Measurements from ENCODE around the gene HOXC9. TPM values are rescaled to one million over a fixed set of nuclear protein-coding genes. Genes with fewer than 3 reads are reported as not detected.

Gene HOXC9
- total RNA-seq, 1 donor from 2014 or later = 0.27 TPM

DNA sequence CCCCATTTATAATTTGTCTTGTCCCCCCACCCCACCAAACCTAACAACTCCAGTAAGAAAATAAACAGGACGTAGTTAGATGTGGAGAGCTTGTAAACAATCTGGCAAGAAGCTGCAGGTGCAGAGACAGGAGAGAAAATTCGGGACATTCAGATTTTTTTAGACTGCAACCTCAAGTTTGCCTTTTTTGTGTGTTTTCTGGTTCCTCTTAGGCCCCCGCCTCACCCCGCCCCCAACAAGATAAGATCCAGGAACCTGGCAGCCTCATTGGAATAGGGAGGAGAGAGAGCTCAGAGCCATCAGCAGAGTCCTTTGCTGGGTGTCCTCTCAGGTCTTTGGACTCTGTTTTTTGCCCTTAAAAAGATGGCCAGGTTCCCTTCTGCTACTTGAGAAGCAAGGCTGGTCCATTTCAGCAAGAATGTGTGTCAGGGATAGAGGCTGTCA is 12.2 kb upstream of the HOXC9 start:
- no peaks in the 10 kb centered on the region for H3K36me3 Mint-ChIP-seq
- H3K4me1 Mint-ChIP-seq (ENCODE audit: unreplicated experiment) = peaks cover 14% of the 10 kb centered on the region
- H3K27ac Mint-ChIP-seq = no peak overlapping the region
- TF ChIP-seq, protein P1, sequence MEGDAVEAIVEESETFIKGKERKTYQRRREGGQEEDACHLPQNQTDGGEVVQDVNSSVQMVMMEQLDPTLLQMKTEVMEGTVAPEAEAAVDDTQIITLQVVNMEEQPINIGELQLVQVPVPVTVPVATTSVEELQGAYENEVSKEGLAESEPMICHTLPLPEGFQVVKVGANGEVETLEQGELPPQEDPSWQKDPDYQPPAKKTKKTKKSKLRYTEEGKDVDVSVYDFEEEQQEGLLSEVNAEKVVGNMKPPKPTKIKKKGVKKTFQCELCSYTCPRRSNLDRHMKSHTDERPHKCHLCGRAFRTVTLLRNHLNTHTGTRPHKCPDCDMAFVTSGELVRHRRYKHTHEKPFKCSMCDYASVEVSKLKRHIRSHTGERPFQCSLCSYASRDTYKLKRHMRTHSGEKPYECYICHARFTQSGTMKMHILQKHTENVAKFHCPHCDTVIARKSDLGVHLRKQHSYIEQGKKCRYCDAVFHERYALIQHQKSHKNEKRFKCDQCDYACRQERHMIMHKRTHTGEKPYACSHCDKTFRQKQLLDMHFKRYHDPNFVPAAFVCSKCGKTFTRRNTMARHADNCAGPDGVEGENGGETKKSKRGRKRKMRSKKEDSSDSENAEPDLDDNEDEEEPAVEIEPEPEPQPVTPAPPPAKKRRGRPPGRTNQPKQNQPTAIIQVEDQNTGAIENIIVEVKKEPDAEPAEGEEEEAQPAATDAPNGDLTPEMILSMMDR (conservative IDR thresholded peaks at IDR 0.05) = no peak
- H3K9me3 Mint-ChIP-seq = no peaks in the 10 kb centered on the region
- no peak for DNase-seq (ENCODE audit: extremely low spot score, unreplicated experiment)
- H3K4me3 Mint-ChIP-seq = no peak overlapping the region
- peaks cover 98% of the 10 kb centered on the region for H3K27me3 Mint-ChIP-seq

DNA sequence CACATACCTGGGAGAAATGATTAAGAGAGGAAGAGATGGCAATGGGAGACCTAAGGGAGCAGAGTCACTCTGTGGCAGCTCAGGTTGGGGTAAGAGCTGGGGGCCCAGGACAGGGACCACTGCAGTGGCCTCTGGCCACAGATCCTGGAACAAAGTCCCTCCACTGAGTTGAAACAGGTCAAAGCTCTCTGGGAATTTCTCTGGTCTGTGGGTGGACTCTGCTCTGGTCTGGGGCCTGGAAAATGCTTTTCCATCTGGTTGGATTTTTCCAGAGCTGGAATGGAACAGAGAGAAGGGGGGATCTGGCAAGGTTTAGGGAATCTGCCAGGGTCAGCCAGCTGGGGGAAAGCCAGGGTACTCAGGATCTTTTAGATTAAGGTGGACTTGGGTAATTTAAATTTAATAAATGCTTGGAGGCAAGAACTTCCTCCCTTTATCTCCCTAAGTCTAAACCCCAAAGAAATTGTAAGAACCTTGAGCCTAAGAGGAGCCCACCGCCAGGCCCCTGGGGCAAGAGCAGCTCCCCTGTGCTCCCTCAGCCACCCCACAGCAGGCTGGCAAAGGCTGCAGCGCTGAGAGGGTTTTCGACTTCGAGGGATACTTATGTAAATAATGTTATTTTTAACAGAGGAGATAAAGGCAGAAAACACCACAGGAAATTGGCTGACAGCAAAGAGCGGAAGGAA is 11.3 kb upstream of the HOXC9 start:
- H3K4me3 Mint-ChIP-seq = peak overlapping the region; percentile 45
- TF ChIP-seq, protein P1 (conservative IDR thresholded peaks at IDR 0.05) = no peak
- H3K36me3 Mint-ChIP-seq = no peaks in the 10 kb centered on the region
- H3K4me1 Mint-ChIP-seq (ENCODE audit: unreplicated experiment) = peaks cover 14% of the 10 kb centered on the region
- no peaks in the 10 kb centered on the region for H3K9me3 Mint-ChIP-seq
- no peak for DNase-seq (ENCODE audit: extremely low spot score, unreplicated experiment)
- peaks cover 98% of the 10 kb centered on the region for H3K27me3 Mint-ChIP-seq
- H3K27ac Mint-ChIP-seq = no peak overlapping the region

DNA sequence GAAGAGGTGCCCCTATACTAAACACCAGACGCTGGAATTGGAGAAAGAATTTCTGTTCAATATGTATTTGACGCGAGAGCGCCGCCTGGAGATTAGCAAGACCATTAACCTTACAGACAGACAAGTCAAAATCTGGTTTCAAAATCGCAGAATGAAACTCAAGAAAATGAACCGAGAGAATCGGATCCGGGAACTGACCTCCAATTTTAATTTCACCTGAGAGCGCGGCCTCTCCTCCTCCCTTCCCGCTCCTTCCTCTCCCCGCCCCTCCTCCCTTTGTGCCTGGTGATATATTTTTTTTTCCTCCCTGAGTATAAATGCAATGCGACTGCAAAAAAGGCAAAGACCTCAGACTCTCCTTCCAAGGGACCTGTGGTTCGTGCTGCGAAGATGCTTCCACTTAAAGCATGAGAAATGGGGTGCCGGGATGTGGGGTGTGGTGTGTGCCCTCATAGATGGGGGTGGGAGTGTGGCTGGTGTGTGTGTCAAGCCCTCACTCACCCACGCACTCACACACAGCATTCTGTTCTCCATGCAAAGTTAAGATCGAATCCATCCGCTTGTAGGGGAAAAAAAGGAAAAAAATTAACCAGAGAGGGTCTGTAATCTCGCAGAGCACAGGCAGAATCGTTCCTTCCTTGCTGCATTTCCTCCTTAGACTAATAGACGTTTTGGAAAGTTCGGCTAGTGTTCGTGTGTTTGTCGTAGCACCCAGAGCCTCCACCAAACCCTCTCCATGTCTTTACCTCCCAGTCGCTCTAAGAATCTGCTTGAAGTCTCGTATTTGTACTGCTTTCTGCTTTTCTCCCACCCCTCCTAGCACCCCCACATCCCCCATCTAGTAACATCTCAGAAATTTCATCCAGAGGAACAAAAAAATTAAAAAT is 10.5 kb upstream of the HOXC9 start:
- DNase-seq (ENCODE audit: extremely low spot score, unreplicated experiment) = no peak
- peaks cover 100% of the 10 kb centered on the region for H3K27me3 Mint-ChIP-seq
- TF ChIP-seq, protein P1 (conservative IDR thresholded peaks at IDR 0.05) = peak; percentile 56
- no peaks in the 10 kb centered on the region for H3K36me3 Mint-ChIP-seq
- H3K4me3 Mint-ChIP-seq = peak overlapping the region; percentile 45
- H3K9me3 Mint-ChIP-seq = no peaks in the 10 kb centered on the region
- peak overlapping the region; percentile 18 for H3K27ac Mint-ChIP-seq
- H3K4me1 Mint-ChIP-seq (ENCODE audit: unreplicated experiment) = peaks cover 19% of the 10 kb centered on the region

DNA sequence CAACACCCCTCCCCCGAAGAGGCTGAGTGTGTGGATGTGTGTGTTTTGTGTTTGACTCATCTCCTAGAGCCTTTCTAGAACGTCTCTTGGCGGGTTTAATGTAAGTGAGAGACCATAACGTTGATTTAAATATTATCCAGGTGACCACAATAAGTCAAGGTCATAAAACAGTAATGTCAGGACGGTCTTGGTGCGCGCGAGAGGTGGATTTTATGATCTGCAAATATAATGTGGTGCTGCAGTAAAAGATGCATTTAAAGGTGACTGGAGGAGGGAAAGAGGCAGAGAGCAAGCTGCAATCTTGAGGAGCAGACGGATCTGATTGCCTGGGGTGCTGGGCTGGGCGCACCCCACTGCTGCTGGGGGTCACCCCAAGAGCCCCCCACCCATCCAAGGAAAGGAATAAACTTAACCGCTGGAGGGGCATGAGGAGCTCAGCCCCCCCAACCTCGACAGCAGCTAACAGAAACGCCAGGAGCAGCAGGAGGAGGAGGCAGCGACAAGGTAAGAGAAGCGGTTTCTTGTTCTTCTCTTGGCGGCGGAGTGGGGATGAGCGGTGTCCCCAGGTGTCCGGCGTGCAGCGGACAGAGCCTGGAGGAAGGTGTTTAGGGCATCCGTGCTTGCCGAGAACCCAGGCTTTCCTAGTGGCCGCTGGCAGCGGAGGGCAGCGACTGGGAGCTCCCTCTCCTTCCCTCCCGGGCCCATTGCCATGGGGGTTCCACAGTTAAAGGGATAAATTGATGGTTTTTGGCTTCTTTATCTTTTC is 9.5 kb upstream of the HOXC9 start:
- Mint-ChIP-seq H3K27me3 (peaks cover 100% of the 10 kb centered on the region), H3K4me3 (peak overlapping the region; percentile 15)

DNA sequence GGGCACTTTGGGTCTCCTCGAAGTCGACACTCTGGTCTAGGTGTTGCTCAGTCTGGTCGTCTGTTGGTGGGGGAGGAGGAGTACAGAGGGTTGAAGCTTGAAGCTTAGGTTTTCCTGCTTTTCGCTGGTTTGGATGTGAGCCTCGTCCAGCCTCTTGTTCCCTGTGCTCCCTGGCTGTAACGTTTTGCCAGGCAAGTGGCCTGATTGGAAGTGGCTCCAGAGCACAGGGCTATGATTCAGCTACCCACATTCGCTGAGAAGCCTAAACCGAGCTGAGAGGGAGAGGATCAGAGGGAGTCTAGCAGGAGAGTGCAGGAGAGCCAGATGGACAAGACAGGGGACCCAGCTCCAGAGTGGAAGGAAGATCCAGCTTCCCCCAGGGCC is 8.9 kb upstream of the HOXC9 start:
- Mint-ChIP-seq H3K36me3 (no peaks in the 10 kb centered on the region), H3K27ac (no peak overlapping the region), H3K4me1 (ENCODE audit: unreplicated experiment) (peaks cover 19% of the 10 kb centered on the region), H3K9me3 (no peaks in the 10 kb centered on the region), H3K4me3 (no peak overlapping the region), H3K27me3 (peaks cover 100% of the 10 kb centered on the region)
- no peak for DNase-seq (ENCODE audit: extremely low spot score, unreplicated experiment)
- TF ChIP-seq, protein P1 (conservative IDR thresholded peaks at IDR 0.05) = no peak

More for the DNA sequence above, 9.5 kb upstream of the HOXC9 start:
- Mint-ChIP-seq H3K4me1 (ENCODE audit: unreplicated experiment) (peaks cover 19% of the 10 kb centered on the region), H3K9me3 (no peaks in the 10 kb centered on the region), H3K27ac (no peak overlapping the region), H3K36me3 (no peaks in the 10 kb centered on the region)
- TF ChIP-seq, protein P1 (conservative IDR thresholded peaks at IDR 0.05) = no peak
- DNase-seq (ENCODE audit: extremely low spot score, unreplicated experiment) = no peak

All from type B pancreatic cell (in vitro differentiated cells).